Trophoblast cell (in vitro differentiated cells and primary cell): ENCODE measurements around the gene WSCD1.

Experiments used
- DNase-seq, 2 donors: peaks; one replicate each; pipeline ENCODE4 v3.0.0-alpha.2; 2016
- H2AFZ ChIP-seq: 2 replicates; pipeline ENCODE4 v1.6.1; 2013; ENCODE audit warnings: low read length, moderate library complexity, mild to moderate bottlenecking; ENCODE audit not compliant: insufficient read depth, poor library complexity
- H2AK5ac ChIP-seq: 2 replicates; pipeline ENCODE4 v1.6.1; 2013; ENCODE audit warnings: mild to moderate bottlenecking, low read length
- H2BK120ac ChIP-seq: 2 replicates; pipeline ENCODE4 v1.6.1; 2013; ENCODE audit warnings: low read length, mild to moderate bottlenecking, moderate library complexity; ENCODE audit not compliant: insufficient read depth, poor library complexity
- H2BK12ac ChIP-seq: 2 replicates; pipeline ENCODE4 v1.6.1; 2013; ENCODE audit warnings: mild to moderate bottlenecking, low read length, moderate library complexity
- H2BK5ac ChIP-seq: 2 replicates; pipeline ENCODE4 v1.6.1; 2013; ENCODE audit warnings: low read length, low read depth, moderate library complexity, mild to moderate bottlenecking; ENCODE audit not compliant: poor library complexity
- H3K14ac ChIP-seq: 2 replicates; pipeline ENCODE4 v1.6.1; 2013; ENCODE audit warnings: mild to moderate bottlenecking, low read length
- H3K18ac ChIP-seq: 2 replicates; pipeline ENCODE4 v1.6.1; 2013; ENCODE audit warnings: mild to moderate bottlenecking, low read length
- H3K23ac ChIP-seq: 2 replicates; pipeline ENCODE4 v1.6.1; 2013; ENCODE audit warnings: low read length
- H3K27ac ChIP-seq: 2 replicates; pipeline ENCODE4 v1.5.1; 2013; ENCODE audit warnings: low read depth, mild to moderate bottlenecking, inconsistent platforms, low read length, moderate library complexity
- H3K27me3 ChIP-seq: 2 replicates; pipeline ENCODE4 v1.6.1; 2013; ENCODE audit warnings: inconsistent platforms, mild to moderate bottlenecking, low read length, moderate library complexity; ENCODE audit not compliant: insufficient read depth
- H3K36me3 ChIP-seq, 2 experiments: 1 replicate in 1 of 2; 2 replicates in 1 of 2; pipeline ENCODE4 v1.6.1; 2013; ENCODE audit warnings: low read length in 2 of 2, mild to moderate bottlenecking in 2 of 2, moderate library complexity in 1 of 2; ENCODE audit not compliant: insufficient read depth in 2 of 2, control insufficient read depth in 1 of 2
- H3K4ac ChIP-seq: 2 replicates; pipeline ENCODE4 v1.6.1; 2013; ENCODE audit warnings: low read depth, mild to moderate bottlenecking, low read length, moderate library complexity
- H3K4me1 ChIP-seq, 2 experiments: 1 replicate in 1 of 2; 2 replicates in 1 of 2; pipeline ENCODE4 v1.6.1; 2013; ENCODE audit warnings: low read length in 2 of 2, mild to moderate bottlenecking in 2 of 2, moderate library complexity in 1 of 2; ENCODE audit not compliant: insufficient read depth in 2 of 2, control insufficient read depth in 1 of 2
- H3K4me2 ChIP-seq: 2 replicates; pipeline ENCODE4 v1.6.1; 2013; ENCODE audit warnings: inconsistent platforms, mild to moderate bottlenecking, low read length, moderate library complexity
- H3K4me3 ChIP-seq: 2 replicates; pipeline ENCODE4 v1.5.1; 2013; ENCODE audit warnings: mild to moderate bottlenecking, low read depth, low read length, inconsistent platforms
- H3K79me1 ChIP-seq: one replicate; pipeline ENCODE4 v1.6.1; 2013; ENCODE audit warnings: low read length
- H3K79me2 ChIP-seq: 2 replicates; pipeline ENCODE4 v1.6.1; 2013; ENCODE audit warnings: low read length, mild to moderate bottlenecking; ENCODE audit not compliant: control insufficient read depth, insufficient read depth, poor library complexity
- H3K9ac ChIP-seq: 2 replicates; pipeline ENCODE4 v1.6.1; 2013; ENCODE audit warnings: mild to moderate bottlenecking, low read length
- H3K9me3 ChIP-seq: 2 replicates; pipeline ENCODE4 v1.6.1; 2013; ENCODE audit warnings: low read depth, mild to moderate bottlenecking, control low read depth, inconsistent platforms, low read length; ENCODE audit not compliant: insufficient read depth
- H4K12ac ChIP-seq: 2 replicates; pipeline ENCODE4 v1.6.1; 2013; ENCODE audit warnings: low read depth, mild to moderate bottlenecking, low read length, moderate library complexity
- H4K8ac ChIP-seq: 2 replicates; pipeline ENCODE4 v1.6.1; 2013; ENCODE audit warnings: low read depth, mild to moderate bottlenecking, low read length, moderate library complexity
- H4K91ac ChIP-seq: one replicate; pipeline ENCODE4 v1.6.1; 2013; ENCODE audit warnings: low read depth, mild to moderate bottlenecking, low read length, moderate library complexity
- WGBS: extraction: QIAGEN DNeasy Blood & Tissue Kit; methylation state at CpG from one replicate; pipeline ENCODE4 v1.1.7; 2013; ENCODE audit warnings: missing lambda C conversion rate; ENCODE audit not compliant: insufficient read length, insufficient coverage; ENCODE audit errors: extremely low coverage; 5-methylcytosine and 5-hydroxymethylcytosine counted together

The WSCD1 gene

DNA sequence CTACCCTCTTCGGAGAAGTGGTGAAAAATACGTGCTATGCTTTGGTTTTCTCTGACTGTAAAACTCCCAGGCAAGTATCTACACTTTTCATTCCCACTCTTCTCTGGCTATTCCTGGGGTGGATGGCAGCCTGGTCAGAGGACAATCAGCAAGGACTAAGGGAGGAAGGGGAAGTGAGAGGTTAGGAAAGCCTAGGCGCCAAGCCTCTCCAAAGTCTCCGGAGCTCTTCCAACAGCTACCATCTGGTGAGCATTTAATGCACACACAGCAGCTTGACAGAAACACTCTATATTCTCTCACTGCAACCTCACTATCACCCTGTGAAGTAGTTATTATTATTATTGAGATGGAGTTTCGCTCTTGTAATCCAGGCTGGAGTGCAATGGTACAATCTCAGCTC is 65.1 kb downstream of the WSCD1 start:
- no CpG with 5 or more reads among the region's 5 CpGs for WGBS
- H3K9ac ChIP-seq, result no peak overlapping the region

DNA sequence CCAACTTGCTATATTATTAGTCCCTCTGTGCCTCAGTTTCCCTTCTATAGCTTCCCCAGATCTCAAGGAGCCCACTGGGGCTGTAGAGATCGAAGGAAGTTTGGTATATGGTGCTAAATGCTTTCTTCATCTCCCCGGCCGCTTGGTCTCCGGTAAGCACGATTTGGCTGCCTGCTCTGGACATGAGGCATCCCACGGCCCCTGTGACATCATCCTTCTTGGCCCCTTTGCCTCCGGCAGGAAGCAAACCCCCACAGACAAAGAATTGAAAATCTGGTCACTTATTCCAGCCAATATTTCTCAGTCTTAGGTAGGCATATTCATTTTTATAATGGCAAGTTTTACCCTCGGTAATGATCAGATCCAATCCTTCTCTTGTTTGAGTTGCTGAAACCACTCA is 65.8 kb downstream of the WSCD1 start:
- H4K91ac ChIP-seq, result no peak overlapping the region
- H2BK120ac ChIP-seq, result no peak overlapping the region
- no peak overlapping the region for H3K9ac ChIP-seq
- H3K4ac ChIP-seq, result no peak overlapping the region
- H3K4me2 ChIP-seq, result no peak overlapping the region
- no peaks in the 10 kb centered on the region for H3K4me1 ChIP-seq
- no peak overlapping the region for H2BK5ac ChIP-seq
- no peak for DNase-seq
- H3K14ac ChIP-seq, result no peak overlapping the region
- no peaks in the 10 kb centered on the region for H3K27me3 ChIP-seq
- H2BK12ac ChIP-seq, result no peak overlapping the region
- no CpG with 5 or more reads among the region's 8 CpGs for WGBS
- H4K8ac ChIP-seq, result no peak overlapping the region
- H3K79me2 ChIP-seq, result no peaks in the 10 kb centered on the region
- no peaks in the 10 kb centered on the region for H3K79me1 ChIP-seq
- no peak overlapping the region for H3K18ac ChIP-seq
- H2AFZ ChIP-seq, result no peak overlapping the region
- H4K12ac ChIP-seq, result no peak overlapping the region
- H3K36me3 ChIP-seq, result no peaks in the 10 kb centered on the region
- H3K27ac ChIP-seq, result no peak overlapping the region
- no peak overlapping the region for H3K4me3 ChIP-seq
- no peak overlapping the region for H2AK5ac ChIP-seq
- H3K23ac ChIP-seq, result no peak overlapping the region
- H3K9me3 ChIP-seq, result no peaks in the 10 kb centered on the region

More for the DNA sequence above, 65.1 kb downstream of the WSCD1 start:
- H4K8ac ChIP-seq, result no peak overlapping the region
- H3K4me1 ChIP-seq, result no peaks in the 10 kb centered on the region
- H3K4me3 ChIP-seq, result no peak overlapping the region
- H3K79me2 ChIP-seq, result no peaks in the 10 kb centered on the region
- no peak overlapping the region for H3K4ac ChIP-seq
- no peak overlapping the region for H2BK120ac ChIP-seq
- no peak overlapping the region for H3K4me2 ChIP-seq
- no peak overlapping the region for H4K91ac ChIP-seq
- H3K27me3 ChIP-seq, result no peaks in the 10 kb centered on the region
- H3K79me1 ChIP-seq, result no peaks in the 10 kb centered on the region
- no peak overlapping the region for H3K23ac ChIP-seq
- H4K12ac ChIP-seq, result no peak overlapping the region
- H3K9me3 ChIP-seq, result no peaks in the 10 kb centered on the region
- no peak overlapping the region for H2BK12ac ChIP-seq
- no peak overlapping the region for H2AK5ac ChIP-seq
- no peak overlapping the region for H3K14ac ChIP-seq
- no peak overlapping the region for H3K27ac ChIP-seq
- H2BK5ac ChIP-seq, result no peak overlapping the region
- H3K36me3 ChIP-seq, result no peaks in the 10 kb centered on the region
- H3K18ac ChIP-seq, result no peak overlapping the region
- no peak overlapping the region for H2AFZ ChIP-seq
- no peak for DNase-seq

DNA sequence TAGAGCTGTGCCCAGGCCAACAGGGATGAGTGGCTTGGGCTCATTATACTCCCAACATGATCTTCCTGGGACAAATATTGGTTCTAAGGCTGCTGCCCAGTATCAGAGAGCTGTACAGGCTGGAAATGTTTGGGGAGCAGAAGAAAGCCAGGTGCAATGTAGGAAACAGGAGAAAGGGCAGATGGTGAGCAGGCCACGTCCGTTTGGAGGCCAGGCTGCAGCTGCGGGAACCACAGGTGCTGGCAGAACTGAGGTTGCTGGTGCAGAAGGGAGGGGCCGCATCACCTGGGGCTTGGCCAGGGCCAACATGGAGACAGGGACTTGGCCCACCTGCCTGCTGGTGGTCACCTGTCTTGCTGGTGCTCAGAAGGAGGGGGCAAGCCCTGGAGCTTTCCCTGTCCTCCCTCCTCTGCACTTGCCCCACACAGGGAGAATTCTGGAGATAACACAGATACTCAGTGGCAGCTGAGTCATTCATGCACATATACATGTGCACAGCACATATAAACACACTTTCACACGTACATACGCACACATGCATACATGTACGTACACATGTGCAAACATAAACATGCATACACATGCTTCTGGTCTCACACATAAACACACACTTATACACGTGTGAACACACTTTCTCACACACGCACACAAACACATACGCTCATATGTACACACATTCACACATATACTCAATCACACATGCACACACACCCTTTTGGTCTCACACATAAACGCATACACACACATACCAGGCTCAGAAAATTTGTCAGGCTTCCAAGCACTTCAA is 67.7 kb downstream of the WSCD1 start:
- WGBS, result 100% methylated on average over 3 of the region's 11 CpGs
- H3K9me3 ChIP-seq, result no peaks in the 10 kb centered on the region
- H3K27me3 ChIP-seq, result no peaks in the 10 kb centered on the region
- H3K23ac ChIP-seq, result no peak overlapping the region
- no peak overlapping the region for H4K12ac ChIP-seq
- H3K36me3 ChIP-seq, result no peaks in the 10 kb centered on the region
- no peaks in the 10 kb centered on the region for H3K79me1 ChIP-seq
- H3K4ac ChIP-seq, result no peak overlapping the region
- no peak overlapping the region for H2AFZ ChIP-seq
- no peak overlapping the region for H4K8ac ChIP-seq
- H2BK5ac ChIP-seq, result no peak overlapping the region
- H2BK12ac ChIP-seq, result no peak overlapping the region
- DNase-seq, result no peak
- H3K9ac ChIP-seq, result no peak overlapping the region
- H2BK120ac ChIP-seq, result no peak overlapping the region
- H3K14ac ChIP-seq, result no peak overlapping the region
- no peak overlapping the region for H2AK5ac ChIP-seq
- no peak overlapping the region for H3K18ac ChIP-seq
- H3K4me1 ChIP-seq, result no peaks in the 10 kb centered on the region
- no peak overlapping the region for H3K4me2 ChIP-seq
- H4K91ac ChIP-seq, result no peak overlapping the region
- no peaks in the 10 kb centered on the region for H3K79me2 ChIP-seq
- no peak overlapping the region for H3K27ac ChIP-seq
- no peak overlapping the region for H3K4me3 ChIP-seq

DNA sequence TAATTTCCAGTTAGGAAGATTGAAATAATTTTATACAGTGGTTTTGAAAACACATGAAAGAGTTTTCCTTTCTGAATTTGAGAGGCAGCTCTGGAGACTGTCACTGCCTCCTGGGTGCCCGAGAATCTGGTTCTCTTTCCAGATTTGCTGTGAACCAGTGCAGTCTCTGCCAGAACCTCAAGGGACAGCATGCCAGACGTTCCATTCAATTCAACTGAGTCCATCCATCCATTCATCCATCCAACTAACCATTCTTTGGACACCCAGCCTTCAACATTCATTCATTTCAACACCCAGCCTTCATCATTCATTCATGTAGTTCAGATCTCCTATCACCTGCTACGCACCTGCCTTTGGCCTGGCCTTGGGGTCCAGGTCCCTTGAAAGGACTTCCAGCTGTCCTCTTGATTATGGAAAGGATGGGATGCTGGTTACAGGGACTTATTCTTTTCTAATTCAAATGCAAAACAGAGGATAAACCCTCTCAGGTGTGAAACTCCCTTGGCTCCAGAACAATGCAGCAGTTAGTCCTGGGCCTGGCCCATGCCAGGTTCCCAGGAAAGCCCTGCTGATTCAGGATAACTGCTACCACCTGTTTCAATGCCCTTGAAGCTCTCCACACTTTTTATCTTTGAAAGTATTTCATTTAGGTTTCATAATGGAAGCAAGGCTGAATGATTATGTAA is 68.7 kb downstream of the WSCD1 start:
- Histone ChIP-seq H3K18ac (no peak overlapping the region), H3K79me2 (no peaks in the 10 kb centered on the region), H3K4me1 (no peaks in the 10 kb centered on the region), H2AFZ (no peak overlapping the region), H3K27ac (no peak overlapping the region), H2BK120ac (no peak overlapping the region), H4K12ac (no peak overlapping the region), H3K4ac (no peak overlapping the region), H2AK5ac (no peak overlapping the region), H3K23ac (no peak overlapping the region), H3K9me3 (no peaks in the 10 kb centered on the region), H2BK5ac (no peak overlapping the region), H2BK12ac (no peak overlapping the region), H3K36me3 (no peaks in the 10 kb centered on the region), H4K8ac (no peak overlapping the region), H3K4me2 (no peak overlapping the region), H4K91ac (no peak overlapping the region), H3K79me1 (no peaks in the 10 kb centered on the region), H3K9ac (no peak overlapping the region), H3K4me3 (no peak overlapping the region), H3K14ac (no peak overlapping the region), H3K27me3 (no peaks in the 10 kb centered on the region)
- DNase-seq, result no peak
- WGBS, result no CpG with 5 or more reads among the region's 3 CpGs
